Upper lobe of right lung (tissue), 1 donor: Measurements from ENCODE around the gene ATP6V1C2. TPM values are rescaled to one million over a fixed set of nuclear protein-coding genes. Genes with fewer than 3 reads are reported as not detected.
A peak's percentile ranks its signal among the peaks of the same experiment; 100 is the strongest.

ENCODE experiments used
- ATAC-seq: fragments of 200-7000 bp; cut with Tn5 transposase; one replicate; pipeline ENCODE4 v1.9.1; 2020; ENCODE audit warnings: mild to moderate bottlenecking, moderate library complexity
- DNase-seq: peaks from one replicate; pipeline ENCODE4 v3.0.0-alpha.2; 2020
- H3K27ac ChIP-seq: fragments of 200-600 bp; one replicate; pipeline ENCODE4 v1.8.0; 2022
- H3K27me3 ChIP-seq: fragments of 200-600 bp; one replicate; pipeline ENCODE4 v1.8.0; 2022; ENCODE audit warnings: mild to moderate bottlenecking
- H3K36me3 ChIP-seq: fragments of 200-600 bp; one replicate; pipeline ENCODE4 v1.8.0; 2022
- H3K4me1 ChIP-seq: fragments of 200-600 bp; one replicate; pipeline ENCODE4 v1.8.0; 2022
- H3K4me3 ChIP-seq: fragments of 200-600 bp; one replicate; pipeline ENCODE4 v1.8.0; 2022; ENCODE audit warnings: mild to moderate bottlenecking
- H3K9me3 ChIP-seq: fragments of 200-600 bp; one replicate; pipeline ENCODE4 v1.8.0; 2022
- CTCF ChIP-seq: fragments of 200-600 bp; IDR thresholded peaks from one replicate; pipeline ENCODE4 v1.8.0; 2022; ENCODE audit warnings: antibody characterized with exemption
- intact Hi-C: fragments of 100-400 bp; cut with DNase I; formaldehyde crosslinking; loops from one replicate; pipeline ENCODE4 v1.11.0; 2022
- total RNA-seq: library from RNA; stranded (reverse); fragmentation: NEBNext Ultra II Directional; extraction: Animal tissue kit (Norgen Biotek cat#: 25700); gene quantifications from one replicate; pipeline ENCODE4 v1.2.1, GENCODE V29; 2021
- donor health status: DM: no; HTN: yes; CAD: no; lungs with severe emphysema.

Gene ATP6V1C2
- total RNA-seq, 1 donor from 2014 or later = not detected

- peaks cover 92% of the 10 kb centered on the region for H3K36me3 ChIP-seq
- TF ChIP-seq CTCF = no peak
- ATAC-seq = no peak
- H3K9me3 ChIP-seq = no peaks in the 10 kb centered on the region
- no peak overlapping the region for H3K27ac ChIP-seq
- DNase-seq = no peak
- H3K4me3 ChIP-seq = no peak overlapping the region
- intact Hi-C loops = no loop called here
- no peaks in the 10 kb centered on the region for H3K4me1 ChIP-seq
- no peaks in the 10 kb centered on the region for H3K27me3 ChIP-seq
Measured at GRCh38 chr2:10783421-10783820, 62.0 kb downstream of the ATP6V1C2 start.

DNA sequence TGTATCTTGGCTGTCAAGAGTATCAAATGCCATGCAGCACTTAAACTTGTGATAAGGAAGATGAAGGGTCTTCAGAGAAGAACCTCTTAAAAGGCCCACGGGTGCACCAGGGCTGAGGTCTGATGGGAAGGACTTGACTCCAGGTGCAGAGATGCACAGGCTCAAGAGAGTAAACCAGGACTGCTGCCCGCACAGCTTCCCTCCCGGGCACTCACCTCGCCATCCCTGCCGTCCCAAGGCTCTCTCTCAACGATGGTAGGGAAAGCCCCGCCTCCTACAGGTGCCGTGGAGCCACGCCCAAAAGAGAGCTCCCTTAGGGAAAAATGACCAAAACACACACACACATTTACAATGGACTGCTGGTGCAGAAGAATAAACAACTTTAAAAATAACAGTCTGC lies 63.3 kb downstream of the ATP6V1C2 start:
- TF ChIP-seq CTCF = no peak
- DNase-seq = no peak

GRCh38 chr2:10785260-10785659 lies 63.8 kb downstream of the ATP6V1C2 start:
- no peak overlapping the region for H3K27ac ChIP-seq
- intact Hi-C loops = no loop called here
- H3K4me3 ChIP-seq = no peak overlapping the region
- DNase-seq = no peak
- H3K9me3 ChIP-seq = no peaks in the 10 kb centered on the region
- no peak for TF ChIP-seq CTCF
- H3K36me3 ChIP-seq = peaks cover 100% of the 10 kb centered on the region
- no peaks in the 10 kb centered on the region for H3K27me3 ChIP-seq
- no peaks in the 10 kb centered on the region for H3K4me1 ChIP-seq
- no peak for ATAC-seq

More for the DNA sequence above, 63.3 kb downstream of the ATP6V1C2 start:
- ATAC-seq = no peak
- intact Hi-C loops = no loop called here
- no peak overlapping the region for H3K27ac ChIP-seq
- no peak overlapping the region for H3K4me3 ChIP-seq
- no peaks in the 10 kb centered on the region for H3K9me3 ChIP-seq
- peaks cover 100% of the 10 kb centered on the region for H3K36me3 ChIP-seq
- no peaks in the 10 kb centered on the region for H3K4me1 ChIP-seq
- H3K27me3 ChIP-seq = no peaks in the 10 kb centered on the region

GRCh38 chr2:10786240-10786982 lies 65.0 kb downstream of the ATP6V1C2 start:
- no peak for TF ChIP-seq CTCF
- Histone ChIP-seq H3K27ac (no peak overlapping the region), H3K4me3 (no peak overlapping the region), H3K36me3 (peaks cover 100% of the 10 kb centered on the region), H3K9me3 (no peaks in the 10 kb centered on the region), H3K4me1 (no peaks in the 10 kb centered on the region), H3K27me3 (no peaks in the 10 kb centered on the region)
- DNase-seq = no peak
- intact Hi-C loops = no loop called here
- ATAC-seq = peak; percentile 77

- intact Hi-C loops = no loop called here
- no peak overlapping the region for H3K4me3 ChIP-seq
- ATAC-seq (no peak), DNase-seq (no peak)
- peak; percentile 13 for TF ChIP-seq CTCF
- no peak overlapping the region for H3K27ac ChIP-seq
- H3K4me1 ChIP-seq = no peaks in the 10 kb centered on the region
- peaks cover 100% of the 10 kb centered on the region for H3K36me3 ChIP-seq
- no peaks in the 10 kb centered on the region for H3K9me3 ChIP-seq
- H3K27me3 ChIP-seq = no peaks in the 10 kb centered on the region
Measured at GRCh38 chr2:10787176-10787968, 65.9 kb downstream of the ATP6V1C2 start.
